K562 (cell line): Measurements from ENCODE around the gene VAMP8. TPM values are rescaled to one million over a fixed set of nuclear protein-coding genes. Genes with fewer than 3 reads are reported as not detected.
A peak's percentile ranks its signal among the peaks of the same experiment; 100 is the strongest.

Source experiments
- ATF7 ChIP-seq: fragments of 450-650 bp; IDR thresholded peaks from 2 replicates; pipeline ENCODE4 v1.7.1; 2014; ENCODE audit warnings: mild to moderate bottlenecking, moderate library complexity
- BCL6 ChIP-seq: fragments of 250-450 bp; sonication (Bioruptor Pico); IDR thresholded peaks from 2 replicates; pipeline ENCODE4 v1.4.0; 2020
- CBX3 ChIP-seq, 2 experiments: IDR thresholded peaks; 1 replicate in 1 of 2; 2 replicates in 1 of 2; pipeline ENCODE4 v1.6.1; 2012; ENCODE audit warnings: inconsistent platforms in 2 of 2, low read length in 2 of 2, borderline replicate concordance in 1 of 2, control low read depth in 1 of 2
- COPS2 ChIP-seq: fragments of 450-650 bp; conservative IDR thresholded peaks from 2 replicates; pipeline ENCODE4 v1.6.1; 2016; ENCODE audit warnings: mild to moderate bottlenecking, moderate library complexity
- HDAC8 ChIP-seq: fragments of 450-650 bp; IDR thresholded peaks from 2 replicates; pipeline ENCODE4 v1.6.1; 2016; ENCODE audit warnings: mild to moderate bottlenecking, missing genetic modification characterization, moderate library complexity, missing compliant biosample characterization
- HNRNPK ChIP-seq: fragments of 200-400 bp; formaldehyde crosslinking; IDR thresholded peaks from one replicate; pipeline ENCODE4 v1.6.1; 2018; ENCODE audit warnings: mild to moderate bottlenecking, low read depth, low read length; ENCODE audit not compliant: poor library complexity, severe bottlenecking
- HNRNPL ChIP-seq: fragments of 200-400 bp; formaldehyde crosslinking; IDR thresholded peaks from 2 replicates; pipeline ENCODE4 v1.6.1; 2017; ENCODE audit warnings: low read depth, mild to moderate bottlenecking, low read length
- KLF13 ChIP-seq: fragments of 450-650 bp; IDR thresholded peaks from 2 replicates; pipeline ENCODE4 v1.6.1; 2016; ENCODE audit warnings: missing genetic modification characterization, low read depth, mild to moderate bottlenecking, missing compliant biosample characterization, moderate library complexity, borderline replicate concordance
- MAFK ChIP-seq: IDR thresholded peaks from 2 replicates; pipeline ENCODE4 v1.6.1; 2011; ENCODE audit warnings: low read length, improper control_type of control experiment
- MCM7 ChIP-seq, 2 experiments: fragments of 450-650 bp; IDR thresholded peaks; 2 replicates each; pipeline ENCODE4 v1.6.1; 2016 to 2018
- NR2C1 ChIP-seq, 2 experiments: fragments of 450-650 bp; IDR thresholded peaks; 2 replicates each; pipeline ENCODE4 v1.6.1; 2017; ENCODE audit warnings: mild to moderate bottlenecking in 2 of 2, antibody characterized with exemption in 1 of 2, inconsistent platforms in 1 of 2, missing compliant biosample characterization in 1 of 2, missing genetic modification characterization in 1 of 2
- PHF21A ChIP-seq: fragments of 450-650 bp; IDR thresholded peaks from 2 replicates; pipeline ENCODE4 v1.6.1; 2017; ENCODE audit warnings: low read depth, borderline replicate concordance
- POLR2A ChIP-seq: fragments of 450-650 bp; conservative IDR thresholded peaks from 2 replicates; pipeline ENCODE4 v1.6.1; 2016
- SP1 ChIP-seq: sonication (generic); formaldehyde crosslinking; IDR thresholded peaks from 2 replicates; pipeline ENCODE4 v1.8.1; 2022; ENCODE audit warnings: mild to moderate bottlenecking, missing genetic modification reagents
- STAT5A ChIP-seq: IDR thresholded peaks from 2 replicates; pipeline ENCODE4 v1.6.1; 2012; ENCODE audit warnings: low read length, inconsistent platforms, borderline replicate concordance
- TAF7 ChIP-seq: fragments of 450-650 bp; IDR thresholded peaks from 2 replicates; pipeline ENCODE4 v1.6.1; 2016; ENCODE audit warnings: missing genetic modification characterization, missing compliant biosample characterization
- TCFL5 ChIP-seq: fragments of 250-450 bp; sonication (Bioruptor Pico); conservative IDR thresholded peaks from 2 replicates; pipeline ENCODE4 v1.6.1; 2021; ENCODE audit warnings: mild to moderate bottlenecking, moderate library complexity, matching md5 sums
- TFAM ChIP-seq: fragments of 250-450 bp; sonication (Bioruptor Pico); conservative IDR thresholded peaks from 2 replicates; pipeline ENCODE4 v1.5.0; 2021; ENCODE audit warnings: mild to moderate bottlenecking, moderate library complexity
- polyA plus RNA-seq, 8 experiments: library from polyadenylated mRNA; depleted of rRNA in 4 of 8; stranded (reverse) in 5 of 8; unstranded in 3 of 8; fragments of >200 nt; fragmentation: Nextera tagmentation in 2 of 8; fragmentation: Illumina TruSeq in 1 of 8; extraction: Ambion mirVana in 2 of 8; extraction: Trizol in 1 of 8; gene quantifications; 2 replicates each; pipeline versions ENCODE4 v1.2.1 to v1.2.3, GENCODE V29; 2011 to 2014; ENCODE audit warnings: inconsistent platforms in 1 of 8, missing spikeins in 1 of 8
- total RNA-seq, 7 experiments: library from RNA; depleted of rRNA in 6 of 7; stranded (reverse); fragments of >200 nt in 6 of 7; fragmentation: Illumina TruSeq in 2 of 7; extraction: Trizol in 2 of 7; gene quantifications; 2 replicates each; pipeline versions ENCODE4 v1.2.1 to v1.2.3, GENCODE V29; 2011 to 2021; ENCODE audit warnings: low replicate concordance in 1 of 7
- TF ChIP-seq, protein P1 (sequence below): sonication (generic); formaldehyde crosslinking; IDR thresholded peaks from 2 replicates; pipeline ENCODE4 v1.8.1; 2023; ENCODE audit warnings: mild to moderate bottlenecking, missing genetic modification reagents, moderate library complexity
- TF ChIP-seq, protein P2 (sequence below), 2 experiments: fragments of 450-650 bp in 1 of 2; sonication (generic) in 1 of 2; formaldehyde crosslinking; conservative IDR thresholded peaks; 2 replicates each; pipeline versions ENCODE4 v1.4.0 to v1.8.1; 2020 to 2022; ENCODE audit warnings: mild to moderate bottlenecking in 1 of 2, missing genetic modification reagents in 1 of 2
- TF ChIP-seq, protein P3 (sequence below): fragments of 150-350 bp; IDR thresholded peaks from 2 replicates; pipeline ENCODE4 v1.6.1; 2014; ENCODE audit warnings: low read depth, mild to moderate bottlenecking, low read length, borderline replicate concordance
- TF ChIP-seq, protein P4 (sequence below): sonication (generic); formaldehyde crosslinking; IDR thresholded peaks from 2 replicates; pipeline ENCODE4 v1.5.0; 2020; ENCODE audit warnings: missing genetic modification reagents

Gene VAMP8
- total and polyA plus RNA-seq, 9 of the 15 experiments (the other 6 are each of a cell fraction or from before 2014, with no cell fraction given) = 107 to 571 (median 248) TPM

DNA sequence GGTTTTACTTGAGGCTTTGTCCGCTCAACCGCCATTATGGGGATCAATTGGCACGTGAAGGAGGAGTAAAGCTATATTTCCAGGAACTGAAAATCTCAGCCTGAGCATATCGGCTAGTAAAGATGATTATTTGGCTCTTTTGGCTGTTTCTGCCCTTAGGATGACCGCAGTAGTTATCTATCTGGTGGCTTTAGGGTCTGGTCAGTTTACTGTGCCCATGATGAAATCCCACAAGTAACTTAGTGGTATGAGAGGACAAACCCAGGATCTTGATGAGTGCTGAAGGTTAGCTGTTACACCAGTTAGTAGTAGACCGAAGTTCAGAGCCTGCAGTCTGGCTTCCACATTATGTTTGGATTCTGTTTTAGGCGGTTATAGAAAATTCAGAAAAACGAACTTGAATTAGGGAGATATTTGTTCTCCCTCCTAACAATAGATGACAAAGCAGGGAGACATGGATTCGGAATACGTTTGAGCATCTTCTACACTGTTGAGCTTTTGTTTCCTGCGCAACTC is 37.2 kb upstream of the VAMP8 start (continued):
- TF ChIP-seq, protein P1, sequence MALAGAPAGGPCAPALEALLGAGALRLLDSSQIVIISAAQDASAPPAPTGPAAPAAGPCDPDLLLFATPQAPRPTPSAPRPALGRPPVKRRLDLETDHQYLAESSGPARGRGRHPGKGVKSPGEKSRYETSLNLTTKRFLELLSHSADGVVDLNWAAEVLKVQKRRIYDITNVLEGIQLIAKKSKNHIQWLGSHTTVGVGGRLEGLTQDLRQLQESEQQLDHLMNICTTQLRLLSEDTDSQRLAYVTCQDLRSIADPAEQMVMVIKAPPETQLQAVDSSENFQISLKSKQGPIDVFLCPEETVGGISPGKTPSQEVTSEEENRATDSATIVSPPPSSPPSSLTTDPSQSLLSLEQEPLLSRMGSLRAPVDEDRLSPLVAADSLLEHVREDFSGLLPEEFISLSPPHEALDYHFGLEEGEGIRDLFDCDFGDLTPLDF = no peak
- 0 out of 2 replicates have a peak, but pooled peaks have one; percentile 12 for TF ChIP-seq SP1 (CRISPR knock-in tag)
- no peak for TF ChIP-seq HDAC8 (tag)
- TF ChIP-seq KLF13 (tag) = no peak
- TF ChIP-seq HNRNPL = peak; percentile 82; the same call in 1 of the 2 replicates
- TF ChIP-seq, protein P2, sequence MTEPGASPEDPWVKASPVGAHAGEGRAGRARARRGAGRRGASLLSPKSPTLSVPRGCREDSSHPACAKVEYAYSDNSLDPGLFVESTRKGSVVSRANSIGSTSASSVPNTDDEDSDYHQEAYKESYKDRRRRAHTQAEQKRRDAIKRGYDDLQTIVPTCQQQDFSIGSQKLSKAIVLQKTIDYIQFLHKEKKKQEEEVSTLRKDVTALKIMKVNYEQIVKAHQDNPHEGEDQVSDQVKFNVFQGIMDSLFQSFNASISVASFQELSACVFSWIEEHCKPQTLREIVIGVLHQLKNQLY (CRISPR knock-in tag; conservative IDR thresholded peaks at IDR 0.05) = no peak
- TF ChIP-seq NR2C1 (IDR thresholded peaks at IDR 0.05) = 0 out of 2 replicates have a peak, but pooled peaks have one; percentile 20
- TF ChIP-seq NR2C1 (tag; IDR thresholded peaks at IDR 0.05) = no peak
- TF ChIP-seq COPS2 = no peak
- TF ChIP-seq CBX3 (IDR thresholded peaks at IDR 0.05; ENCODE audit: borderline replicate concordance in 1 of 2, low read length in 2 of 2) = no peak
- TF ChIP-seq BCL6 (CRISPR knock-in tag) = no peak
- no peak for TF ChIP-seq HNRNPK
- TF ChIP-seq TFAM (CRISPR knock-in tag) = no peak
- no peak for TF ChIP-seq MAFK
- TF ChIP-seq, protein P3, sequence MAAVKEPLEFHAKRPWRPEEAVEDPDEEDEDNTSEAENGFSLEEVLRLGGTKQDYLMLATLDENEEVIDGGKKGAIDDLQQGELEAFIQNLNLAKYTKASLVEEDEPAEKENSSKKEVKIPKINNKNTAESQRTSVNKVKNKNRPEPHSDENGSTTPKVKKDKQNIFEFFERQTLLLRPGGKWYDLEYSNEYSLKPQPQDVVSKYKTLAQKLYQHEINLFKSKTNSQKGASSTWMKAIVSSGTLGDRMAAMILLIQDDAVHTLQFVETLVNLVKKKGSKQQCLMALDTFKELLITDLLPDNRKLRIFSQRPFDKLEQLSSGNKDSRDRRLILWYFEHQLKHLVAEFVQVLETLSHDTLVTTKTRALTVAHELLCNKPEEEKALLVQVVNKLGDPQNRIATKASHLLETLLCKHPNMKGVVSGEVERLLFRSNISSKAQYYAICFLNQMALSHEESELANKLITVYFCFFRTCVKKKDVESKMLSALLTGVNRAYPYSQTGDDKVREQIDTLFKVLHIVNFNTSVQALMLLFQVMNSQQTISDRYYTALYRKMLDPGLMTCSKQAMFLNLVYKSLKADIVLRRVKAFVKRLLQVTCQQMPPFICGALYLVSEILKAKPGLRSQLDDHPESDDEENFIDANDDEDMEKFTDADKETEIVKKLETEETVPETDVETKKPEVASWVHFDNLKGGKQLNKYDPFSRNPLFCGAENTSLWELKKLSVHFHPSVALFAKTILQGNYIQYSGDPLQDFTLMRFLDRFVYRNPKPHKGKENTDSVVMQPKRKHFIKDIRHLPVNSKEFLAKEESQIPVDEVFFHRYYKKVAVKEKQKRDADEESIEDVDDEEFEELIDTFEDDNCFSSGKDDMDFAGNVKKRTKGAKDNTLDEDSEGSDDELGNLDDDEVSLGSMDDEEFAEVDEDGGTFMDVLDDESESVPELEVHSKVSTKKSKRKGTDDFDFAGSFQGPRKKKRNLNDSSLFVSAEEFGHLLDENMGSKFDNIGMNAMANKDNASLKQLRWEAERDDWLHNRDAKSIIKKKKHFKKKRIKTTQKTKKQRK = no peak
- no peak for TF ChIP-seq TAF7 (tag)
- TF ChIP-seq TCFL5 = no peak
- TF ChIP-seq ATF7 = no peak
- TF ChIP-seq STAT5A = no peak
- TF ChIP-seq MCM7 (IDR thresholded peaks at IDR 0.05) = no peak
- peak; percentile 43 for TF ChIP-seq POLR2A
- 0 out of 2 replicates have a peak, but pooled peaks have one; percentile 53 for TF ChIP-seq PHF21A
- TF ChIP-seq, protein P4, sequence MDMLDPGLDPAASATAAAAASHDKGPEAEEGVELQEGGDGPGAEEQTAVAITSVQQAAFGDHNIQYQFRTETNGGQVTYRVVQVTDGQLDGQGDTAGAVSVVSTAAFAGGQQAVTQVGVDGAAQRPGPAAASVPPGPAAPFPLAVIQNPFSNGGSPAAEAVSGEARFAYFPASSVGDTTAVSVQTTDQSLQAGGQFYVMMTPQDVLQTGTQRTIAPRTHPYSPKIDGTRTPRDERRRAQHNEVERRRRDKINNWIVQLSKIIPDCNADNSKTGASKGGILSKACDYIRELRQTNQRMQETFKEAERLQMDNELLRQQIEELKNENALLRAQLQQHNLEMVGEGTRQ (CRISPR knock-in tag) = no peak
